Cerebellar nuclear complex (tissue), 1 donor: ENCODE measurements around the gene NKAP.
"Not testable (repeated sequence)": the region's sequence is repeated elsewhere in the genome, so short reads cannot be mapped to it uniquely, and the experiment has no call there.

Experiments
- DNase-seq, 2 experiments: peaks; one replicate each; lab custom pipeline; 2025; lab: John Stamatoyannopoulos, UW

NKAP gene

DNA sequence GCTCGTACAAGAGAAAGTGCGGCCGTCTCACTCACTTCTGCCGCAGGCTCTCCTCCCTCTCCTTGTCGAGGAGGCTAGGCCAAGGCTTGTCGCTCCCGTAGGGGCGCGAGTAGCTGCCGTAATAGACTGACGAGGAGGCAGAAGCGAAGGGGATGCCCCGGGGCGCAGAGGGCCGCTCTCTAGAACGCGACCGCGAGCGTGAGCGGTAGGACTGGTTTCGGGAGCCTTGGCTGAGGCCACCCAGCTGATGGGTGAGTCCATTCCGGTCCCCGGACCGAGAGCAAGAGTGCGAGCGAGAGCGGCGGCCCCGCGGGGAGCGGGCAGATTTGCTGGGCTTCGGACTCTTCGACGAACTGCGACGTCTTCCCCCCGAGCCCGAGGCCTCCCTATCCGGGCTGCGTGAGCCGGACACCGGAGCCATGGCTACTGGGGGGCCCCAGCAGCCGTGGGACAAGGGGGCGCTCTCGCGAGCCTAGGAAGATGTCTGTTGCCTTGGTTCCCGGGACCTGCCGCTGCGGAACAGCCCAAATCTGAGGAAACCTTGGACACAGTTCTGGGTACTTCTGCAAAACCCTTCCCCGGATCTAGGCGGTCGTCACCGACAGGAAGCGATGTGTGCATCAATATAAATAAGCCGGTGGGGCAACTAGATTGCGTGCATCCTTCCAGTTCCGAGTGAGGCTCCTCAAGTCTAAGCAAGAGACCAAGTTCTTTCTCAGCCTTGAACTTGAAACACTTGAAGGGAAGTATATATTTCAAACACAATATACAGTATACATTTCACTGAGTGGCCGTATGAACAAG is at the start of gene NKAP:
Gene NKAP (minus strand): TSS at position 567 of the 804 bp plus-strand sequence. CDS start 146 bp downstream, at position 421.
- peak; percentile 5 to 40 for DNase-seq

DNA sequence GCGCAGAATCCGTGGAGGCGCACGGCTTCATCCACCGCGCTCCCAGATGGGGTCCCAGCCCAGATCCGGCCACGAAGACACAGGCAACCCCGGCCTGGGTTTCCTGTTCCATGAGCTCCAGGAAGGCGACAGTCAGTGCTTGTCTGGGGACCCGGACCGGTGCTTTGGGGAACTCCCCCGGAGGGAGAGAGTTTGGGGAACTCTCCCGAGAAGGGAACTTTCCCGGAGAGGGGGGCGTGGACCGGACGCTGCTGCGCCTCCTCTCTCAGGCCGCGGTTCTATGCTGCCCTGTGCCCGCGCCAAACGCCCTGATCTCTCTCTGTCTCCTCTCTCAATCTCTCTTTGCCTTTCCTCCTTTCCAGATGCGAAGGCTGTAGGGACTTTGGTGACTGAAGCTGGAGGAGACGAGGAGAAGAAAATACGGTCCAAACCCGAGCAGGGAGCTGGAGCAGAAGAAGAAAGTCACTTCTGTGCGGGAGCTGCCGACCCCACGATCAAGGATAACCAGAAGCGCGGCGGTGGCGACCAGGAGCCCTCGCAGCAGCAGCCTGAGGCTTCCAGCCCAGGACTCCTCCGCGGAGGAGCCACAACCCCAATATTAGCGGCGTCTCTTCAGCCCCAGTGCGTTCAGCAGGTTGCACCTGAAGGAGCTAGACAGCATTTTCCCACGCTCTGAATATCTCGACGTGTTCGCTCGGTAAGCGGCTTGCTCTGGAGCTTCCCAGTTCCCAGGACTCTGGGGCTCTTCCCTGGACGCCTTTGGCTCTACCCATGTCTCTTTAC is 47.6 kb upstream of the NKAP start:
- no peak for DNase-seq

DNA sequence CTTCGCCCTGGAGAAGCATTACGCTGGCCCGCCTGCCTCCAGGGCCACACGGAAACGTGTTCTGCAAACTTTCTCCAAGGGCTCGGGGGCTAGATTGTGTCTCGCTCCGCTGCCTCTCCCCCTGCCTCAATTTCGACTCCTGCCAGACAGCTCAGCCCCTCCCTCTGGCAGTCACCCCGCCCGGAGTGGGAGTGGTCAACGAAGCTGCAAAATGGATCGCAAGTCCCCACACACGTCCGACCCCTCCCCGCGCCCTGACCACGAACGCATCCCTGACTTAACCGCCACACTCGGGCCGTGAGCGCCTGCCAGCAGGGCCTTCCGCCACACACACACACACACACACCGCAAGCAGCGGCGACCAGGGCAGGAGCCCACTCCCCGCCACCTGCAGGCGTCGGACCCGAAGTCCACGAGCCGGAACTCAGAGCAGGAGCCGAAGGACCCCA is 47.0 kb upstream of the NKAP start:
- no peak for DNase-seq

- DNase-seq: no peak
Measured at GRCh38 chrX:119989905-119990555, 46.5 kb upstream of the NKAP start.

DNA sequence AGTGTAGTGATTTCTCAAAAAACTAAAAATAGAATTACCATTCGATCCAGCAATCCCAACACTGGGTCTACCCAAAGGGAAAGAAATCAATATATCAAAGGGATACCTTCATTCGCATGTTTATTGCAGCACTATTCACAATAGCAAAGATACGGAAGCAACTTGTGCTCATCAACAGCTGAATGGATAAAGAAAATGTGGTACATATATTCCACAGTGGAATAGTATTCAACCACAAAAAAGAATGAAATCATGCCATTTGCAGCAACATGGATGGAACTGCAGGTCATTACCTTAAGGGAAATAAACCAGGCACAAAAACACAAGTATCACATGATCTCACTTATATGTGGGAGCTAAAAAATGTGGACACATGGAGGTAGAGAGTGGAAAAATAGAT is 42.7 kb upstream of the NKAP start:
- DNase-seq: no peak

- DNase-seq: no peak
Measured at GRCh38 chrX:119984652-119985051, 41.1 kb upstream of the NKAP start.

DNA sequence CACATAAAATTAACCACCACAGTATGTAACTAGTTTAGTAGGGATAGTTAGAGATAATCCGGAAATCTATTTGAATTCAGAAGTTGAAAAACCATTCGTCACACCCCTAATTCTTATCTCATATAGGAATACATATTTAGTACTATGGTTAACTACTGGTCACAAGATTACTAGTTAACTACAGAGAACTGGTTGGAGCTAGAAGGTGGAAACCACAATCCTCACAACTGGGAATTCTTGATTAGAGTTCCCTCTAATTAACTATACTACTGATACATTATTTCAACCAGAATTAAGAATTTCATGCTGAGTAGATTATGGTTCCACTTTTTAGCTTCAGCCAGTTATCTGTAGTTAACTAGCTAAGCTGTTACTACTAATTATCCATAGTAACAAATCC is 39.9 kb upstream of the NKAP start:
- DNase-seq: no peak

GRCh38 chrX:119982145-119982544 is 38.6 kb upstream of the NKAP start:
- no peak for DNase-seq

DNA sequence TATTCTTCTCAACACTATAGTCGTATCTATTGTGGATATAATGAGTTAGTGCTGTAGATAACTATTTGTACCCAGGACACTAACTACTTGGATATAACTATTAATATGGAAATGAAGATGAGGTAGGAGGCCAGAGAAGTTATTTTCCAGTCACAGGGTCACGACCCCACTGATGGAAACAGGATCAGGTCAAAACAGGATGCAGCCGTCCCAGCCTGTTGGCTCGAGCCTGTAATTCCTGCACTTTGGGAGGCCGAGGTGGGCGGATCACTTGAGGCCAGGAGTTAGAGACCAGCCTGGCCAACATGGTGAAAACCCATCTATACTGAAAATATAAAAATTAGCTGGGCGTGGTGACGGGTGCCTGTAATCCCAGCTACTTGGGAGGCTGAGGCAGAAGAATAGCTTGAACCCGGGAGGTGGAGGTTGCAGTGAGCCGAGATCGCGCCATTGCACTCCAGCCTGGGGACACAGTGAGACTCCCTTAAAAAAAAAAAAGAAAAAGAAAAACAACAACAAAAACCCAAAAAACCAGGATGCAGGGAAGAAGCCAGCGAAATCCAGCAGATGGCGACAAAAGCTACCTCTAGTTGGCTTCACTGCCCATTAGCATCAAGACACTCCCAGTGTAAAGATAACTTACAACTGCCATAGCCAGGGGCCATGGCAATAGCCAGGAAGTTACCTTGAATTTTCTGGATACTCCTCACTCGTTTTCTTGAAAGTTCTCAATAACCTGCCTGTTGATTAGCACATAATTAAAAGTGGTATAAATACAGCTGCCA is 37.9 kb upstream of the NKAP start:
- DNase-seq: no peak

DNA sequence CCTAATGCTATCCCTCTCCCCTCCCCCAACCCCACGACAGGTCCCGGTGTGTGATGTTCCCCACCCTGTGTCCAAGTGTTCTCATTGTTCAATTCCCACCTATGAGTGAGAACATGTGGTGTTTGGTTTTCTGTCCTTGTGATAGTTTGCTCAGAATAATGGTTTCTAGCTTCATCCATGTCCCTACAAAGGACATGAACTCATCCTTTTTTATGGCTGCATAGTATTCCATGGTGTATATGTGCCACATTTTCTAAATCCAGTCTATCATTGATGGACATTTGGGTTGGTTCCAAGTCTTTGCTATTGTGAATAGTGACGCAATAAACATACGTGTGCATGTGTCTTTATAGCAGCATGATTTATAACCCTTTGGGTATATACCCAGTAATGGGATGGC is 33.6 kb upstream of the NKAP start:
- DNase-seq: not testable (repeated sequence)

GRCh38 chrX:119971184-119971583 is 27.6 kb upstream of the NKAP start:
- no peak for DNase-seq

DNA sequence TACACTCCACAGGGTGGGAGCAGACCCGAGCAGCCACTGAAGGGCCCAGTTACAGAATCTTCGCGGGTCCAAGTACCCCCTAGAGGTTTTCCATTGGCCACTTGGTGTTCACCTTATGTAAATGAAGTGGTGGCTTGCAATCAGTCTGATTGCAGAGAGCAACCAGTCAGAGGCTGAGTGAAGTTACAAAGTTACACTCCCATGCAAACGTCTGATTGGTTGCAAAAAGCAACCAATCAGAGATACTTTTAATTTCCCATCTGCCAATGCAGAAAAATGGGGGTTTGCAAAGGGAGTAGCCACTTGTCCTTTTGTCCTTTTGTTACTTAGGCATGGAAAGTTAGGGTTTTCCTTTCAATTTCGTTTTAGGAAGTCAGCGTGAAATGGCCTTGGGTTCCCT is 27.0 kb upstream of the NKAP start:
- no peak for DNase-seq

- not testable (repeated sequence) for DNase-seq
Measured at GRCh38 chrX:119966837-119967236, 23.3 kb upstream of the NKAP start.

DNA sequence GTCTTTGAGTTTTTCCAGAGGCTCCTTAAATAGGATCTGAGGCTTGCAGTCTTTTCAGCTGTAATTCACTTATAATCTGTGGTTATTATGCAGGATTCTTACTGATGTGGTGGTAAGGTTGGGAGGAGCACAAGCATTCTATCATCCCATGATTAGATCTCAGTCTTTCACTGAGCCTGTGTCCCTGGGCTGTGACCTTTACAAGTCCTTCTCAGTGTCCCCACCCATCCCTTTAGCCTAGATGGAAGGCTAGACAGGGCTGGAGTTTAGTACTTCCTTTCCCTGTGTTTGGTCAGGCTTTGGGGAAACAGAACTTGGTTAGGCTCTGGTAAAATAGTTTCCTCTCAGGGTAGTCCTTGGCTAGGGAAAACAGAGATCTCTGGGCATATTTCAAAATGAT is 17.1 kb upstream of the NKAP start:
- no peak for DNase-seq

DNA sequence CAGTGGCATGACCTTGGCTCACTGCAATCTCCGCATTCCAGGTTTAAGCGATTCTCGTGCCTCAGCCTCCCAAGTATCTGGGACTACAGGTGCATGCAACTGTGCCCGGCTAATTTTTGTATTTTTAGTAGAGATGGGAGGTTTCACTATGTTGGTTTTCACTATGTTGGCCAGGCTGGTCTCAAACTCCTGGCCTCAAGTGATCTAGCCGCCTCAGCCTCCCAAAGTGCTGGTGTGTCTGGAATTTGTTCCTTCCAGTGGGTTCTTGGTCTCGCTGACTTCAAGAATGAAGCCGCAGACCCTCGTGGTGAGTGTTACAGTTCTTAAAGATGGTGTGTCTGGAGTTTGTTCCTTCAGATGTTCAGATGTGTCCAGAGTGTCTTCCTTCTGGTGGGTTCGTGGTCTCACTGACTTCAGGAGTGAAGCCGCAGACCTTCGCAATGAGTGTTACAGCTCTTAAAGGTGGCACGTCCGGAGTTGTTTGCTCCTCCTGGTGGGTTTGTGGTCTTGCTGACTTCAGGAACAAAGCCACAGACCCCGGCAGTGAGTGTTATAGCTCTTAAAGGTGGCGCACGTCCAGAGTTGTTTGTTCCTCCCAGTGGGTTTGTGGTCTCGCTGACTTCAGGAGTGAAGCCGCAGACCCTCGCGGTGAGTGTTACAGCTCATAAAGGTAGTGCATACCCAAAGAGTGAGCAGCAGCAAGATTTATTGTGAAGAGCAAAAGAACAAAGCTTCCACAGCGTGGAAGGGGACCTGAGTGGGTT is 12.4 kb upstream of the NKAP start:
- DNase-seq: not testable (repeated sequence)

- DNase-seq: no peak
Measured at GRCh38 chrX:119954374-119954773, 10.8 kb upstream of the NKAP start.

GRCh38 chrX:119948381-119948780 is 4.8 kb upstream of the NKAP start:
- no peak for DNase-seq

DNA sequence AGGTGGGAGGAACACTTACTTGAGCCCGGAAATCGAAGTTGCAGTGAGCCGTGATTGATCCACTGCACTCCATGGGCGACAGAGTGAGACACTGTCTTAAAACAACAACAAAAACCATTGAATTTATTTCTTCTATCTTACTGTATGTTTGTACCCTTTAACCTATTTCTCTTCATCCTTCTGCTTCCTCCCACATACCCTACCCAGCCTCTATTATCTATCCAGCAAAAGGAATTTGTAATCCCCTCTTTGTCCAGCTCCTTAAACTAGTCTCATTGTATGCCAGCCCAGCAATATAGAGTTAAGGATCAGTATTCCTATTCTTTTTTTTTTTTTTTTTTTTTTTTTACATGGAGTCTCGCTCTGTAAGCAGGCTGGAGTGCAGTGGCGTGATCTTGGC is 1.9 kb upstream of the NKAP start:
- DNase-seq: no peak

DNA sequence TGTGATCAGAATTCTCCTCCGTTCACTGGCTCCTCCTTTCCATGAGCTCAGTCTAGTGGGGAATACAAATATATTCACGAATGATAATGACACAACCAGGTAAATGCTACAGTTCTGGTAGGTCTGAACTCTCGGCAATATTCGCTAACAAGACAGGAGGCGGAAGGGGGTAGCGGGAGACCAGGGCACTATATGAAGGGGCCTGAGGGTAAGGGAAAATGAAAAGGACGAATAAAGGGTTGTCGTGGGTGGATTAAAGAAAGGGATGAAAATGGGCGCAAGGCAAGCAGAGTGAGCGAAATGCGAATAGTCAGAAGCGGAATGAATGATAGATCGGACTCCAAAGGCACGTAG is 743 bp downstream of the NKAP start:
- DNase-seq: no peak

- DNase-seq: no peak
Measured at GRCh38 chrX:119942173-119942819, 1.3 kb downstream of the NKAP start.

GRCh38 chrX:119941336-119941735 is 2.2 kb downstream of the NKAP start:
- DNase-seq: no peak
